Cardiac fibroblast (primary cell): ENCODE measurements around the gene TTLL11.

Source experiments
- DNase-seq, 2 donors: peaks; one replicate each; pipeline versions ENCODE4 v3.0.0 to v3.0.0-alpha.2; 2010; ENCODE audit warnings: low read depth in 2 of 2
- H3K4me3 ChIP-seq, 2 donors: replicated peaks in 1 of 2; 1 replicate in 1 of 2; 2 replicates in 1 of 2; pipeline ENCODE4 v1.5.1; 2011; ENCODE audit warnings: low read depth in 2 of 2, low read length in 2 of 2, mild to moderate bottlenecking in 2 of 2, moderate library complexity in 1 of 2
- CTCF ChIP-seq: IDR thresholded peaks from one replicate; pipeline ENCODE4 v1.5.1; 2011; ENCODE audit warnings: low read depth, mild to moderate bottlenecking, low read length, inconsistent platforms

The TTLL11 gene

GRCh38 chr9:121865884-121866283, 227.2 kb downstream of the TTLL11 start:
- no peak for TF ChIP-seq CTCF
- H3K4me3 ChIP-seq: no peak overlapping the region
- no peak for DNase-seq

GRCh38 chr9:121865060-121865459, 228.0 kb downstream of the TTLL11 start:
- H3K4me3 ChIP-seq: no peak overlapping the region
- TF ChIP-seq CTCF: no peak
- DNase-seq: no peak

DNA sequence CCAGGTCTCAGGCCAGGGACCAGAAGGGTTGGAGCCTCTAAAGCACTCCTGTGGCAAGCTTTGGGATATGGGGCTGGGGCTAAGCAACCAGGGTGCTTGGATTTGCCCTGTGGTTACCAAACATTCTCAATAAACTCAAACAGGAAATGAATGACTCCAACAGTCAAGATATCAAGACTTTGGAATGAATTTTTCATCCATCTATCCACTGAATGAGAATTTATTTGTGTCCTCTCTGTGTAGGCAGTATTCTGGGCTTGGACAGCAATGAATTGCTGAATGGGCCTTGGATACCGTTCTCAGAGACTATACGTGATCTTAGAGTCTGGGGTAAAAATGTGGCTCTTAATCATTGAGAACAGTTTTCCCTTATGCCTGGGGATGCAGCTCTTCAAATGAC, 229.2 kb downstream of the TTLL11 start:
- H3K4me3 ChIP-seq: no peak overlapping the region
- DNase-seq: peak in 1 of 2 donors; percentile 42
- no peak for TF ChIP-seq CTCF

GRCh38 chr9:121862371-121863332, 230.5 kb downstream of the TTLL11 start:
- no peak for TF ChIP-seq CTCF
- no peak overlapping the region for H3K4me3 ChIP-seq
- DNase-seq: no peak

DNA sequence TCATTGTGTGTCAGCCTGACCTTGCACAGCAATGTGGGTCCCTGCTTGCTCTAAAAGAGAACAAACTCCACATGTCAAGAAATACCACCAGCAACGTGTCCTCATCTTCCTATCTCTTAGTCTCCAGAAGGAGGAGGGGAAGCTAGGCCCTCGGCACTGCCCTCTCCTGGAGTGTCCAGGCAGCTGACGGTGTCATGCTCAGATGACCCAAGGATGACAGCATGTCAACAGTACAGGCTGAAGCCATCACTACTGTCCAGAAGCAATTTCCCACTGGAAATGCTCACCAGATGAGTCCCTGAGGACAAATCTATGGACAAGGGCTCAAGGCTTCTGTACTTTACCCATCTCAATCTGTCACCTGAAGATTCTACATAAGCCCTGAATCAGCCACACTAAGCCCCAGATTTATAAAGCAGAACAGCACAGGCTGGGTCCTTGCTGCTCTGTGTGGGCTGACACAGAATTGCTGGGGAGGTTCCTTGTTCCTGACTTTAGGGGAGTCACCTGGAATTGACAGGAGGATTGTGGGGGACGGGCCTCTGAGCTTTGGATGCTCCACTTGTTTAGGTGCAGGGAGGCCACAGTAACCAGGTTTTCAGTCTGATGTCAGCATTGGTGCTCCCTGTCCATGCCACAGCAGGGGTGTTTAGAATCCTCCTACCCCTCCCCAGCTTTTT, 231.5 kb downstream of the TTLL11 start:
- peak in 1 of 2 donors; percentile 34 for DNase-seq
- peak; percentile 65 for TF ChIP-seq CTCF
- H3K4me3 ChIP-seq: no peak overlapping the region

DNA sequence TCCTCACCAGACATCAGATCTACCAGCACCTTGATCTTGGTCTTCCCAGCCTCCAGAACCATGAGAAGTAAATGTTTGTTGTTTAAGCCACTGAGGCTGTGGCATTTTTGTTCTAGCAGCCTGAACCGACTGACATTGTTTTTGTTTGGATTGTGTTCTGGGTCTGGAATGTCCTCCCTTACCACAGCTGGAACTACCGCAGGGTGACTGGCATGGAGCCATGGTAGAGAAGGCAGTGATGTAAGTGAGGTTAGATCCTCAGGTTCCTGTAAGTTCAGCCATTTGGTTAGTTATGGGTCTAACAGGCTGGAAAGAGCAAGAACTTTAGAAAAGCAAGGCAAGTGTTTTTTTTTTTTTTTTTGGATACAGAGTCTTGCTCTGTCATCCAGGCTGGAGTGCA, 232.4 kb downstream of the TTLL11 start:
- TF ChIP-seq CTCF: no peak
- peak; percentile 90 to 92 for DNase-seq
- H3K4me3 ChIP-seq: no peak overlapping the region
